GM10248 (cell line): ENCODE data around the gene STRADA.

Source experiments
- CTCF ChIA-PET: fragments of 300-600 bp; sonication (Branson Sonifier 250); formaldehyde crosslinking; extraction: SDS; loops from one replicate; lab custom pipeline; 2021; ENCODE audit warnings: antibody characterized with exemption; lab: Yijun Ruan, JAX
- POLR2A ChIA-PET: fragments of 350-650 bp; sonication (Branson Sonifier 250); formaldehyde crosslinking; extraction: SDS; loops from one replicate; lab custom pipeline; 2020; ENCODE audit warnings: antibody characterized with exemption; lab: Yijun Ruan, JAX
- DNase-seq: peaks from one replicate; pipeline ENCODE4 v3.0.0; 2012; ENCODE audit errors: extremely low spot score
- TF ChIP-seq, protein P1 (sequence below): IDR thresholded peaks from 2 replicates; pipeline ENCODE4 v1.5.1; 2012; ENCODE audit warnings: mild to moderate bottlenecking, low read depth; ENCODE audit errors: extremely low read depth, missing control alignments, control extremely low read depth

The STRADA gene

DNA sequence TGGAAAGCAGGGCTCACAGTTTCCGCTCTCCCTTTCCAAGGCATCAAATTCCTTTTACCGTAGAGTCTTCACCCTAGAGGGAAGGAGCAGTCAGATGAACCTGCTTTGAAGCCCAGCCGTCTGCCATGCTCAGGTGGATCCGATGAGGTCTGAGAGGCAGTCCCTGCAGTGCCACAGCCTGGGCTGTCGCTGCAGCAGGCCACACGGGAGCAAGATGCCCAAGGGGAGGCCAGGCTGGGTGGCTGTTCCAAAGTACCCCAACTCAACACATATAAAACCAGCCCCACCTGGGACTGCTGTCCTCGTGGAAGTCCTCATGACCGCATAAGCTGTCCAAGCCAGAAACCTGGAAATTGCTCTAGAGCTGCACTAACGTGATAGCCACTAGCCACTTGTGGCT, 36.8 kb downstream of the STRADA start:
- ChIA-PET CTCF (interaction anchor here (1.0 kb wide), 1 partner anchor 9 kb away, joined by 3 read pairs; no protein-coding TSS in a partner anchor), POLR2A (interaction anchor here (0.6 kb wide), 1 partner anchor 105 kb away, joined by 4 read pairs; no protein-coding TSS in a partner anchor)
- DNase-seq: no peak
- TF ChIP-seq, protein P1, sequence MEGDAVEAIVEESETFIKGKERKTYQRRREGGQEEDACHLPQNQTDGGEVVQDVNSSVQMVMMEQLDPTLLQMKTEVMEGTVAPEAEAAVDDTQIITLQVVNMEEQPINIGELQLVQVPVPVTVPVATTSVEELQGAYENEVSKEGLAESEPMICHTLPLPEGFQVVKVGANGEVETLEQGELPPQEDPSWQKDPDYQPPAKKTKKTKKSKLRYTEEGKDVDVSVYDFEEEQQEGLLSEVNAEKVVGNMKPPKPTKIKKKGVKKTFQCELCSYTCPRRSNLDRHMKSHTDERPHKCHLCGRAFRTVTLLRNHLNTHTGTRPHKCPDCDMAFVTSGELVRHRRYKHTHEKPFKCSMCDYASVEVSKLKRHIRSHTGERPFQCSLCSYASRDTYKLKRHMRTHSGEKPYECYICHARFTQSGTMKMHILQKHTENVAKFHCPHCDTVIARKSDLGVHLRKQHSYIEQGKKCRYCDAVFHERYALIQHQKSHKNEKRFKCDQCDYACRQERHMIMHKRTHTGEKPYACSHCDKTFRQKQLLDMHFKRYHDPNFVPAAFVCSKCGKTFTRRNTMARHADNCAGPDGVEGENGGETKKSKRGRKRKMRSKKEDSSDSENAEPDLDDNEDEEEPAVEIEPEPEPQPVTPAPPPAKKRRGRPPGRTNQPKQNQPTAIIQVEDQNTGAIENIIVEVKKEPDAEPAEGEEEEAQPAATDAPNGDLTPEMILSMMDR: no peak

DNA sequence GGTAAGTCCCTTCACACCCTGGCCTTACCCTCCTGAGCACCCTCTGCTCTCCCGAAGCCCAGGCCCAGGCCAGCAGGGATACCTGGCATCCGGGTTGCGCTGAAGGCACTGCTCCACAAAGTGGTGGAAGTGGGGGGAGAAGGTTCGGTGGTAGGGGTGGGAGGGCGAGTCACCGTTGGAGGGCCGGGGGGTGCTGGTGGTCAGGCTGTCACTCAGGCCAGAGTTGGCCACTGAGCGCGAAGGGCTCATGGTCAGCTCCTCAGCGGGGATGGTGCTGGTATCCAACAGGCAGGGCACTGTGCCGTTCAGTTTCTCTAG, 37.4 kb downstream of the STRADA start:
- POLR2A ChIA-PET: interaction anchor here (0.6 kb wide), 2 partner anchors 18 to 106 kb away, joined by 3 to 4 read pairs; no protein-coding TSS in a partner anchor
- TF ChIP-seq, protein P1: no peak
- no peak for DNase-seq
- CTCF ChIA-PET: no interaction called here

DNA sequence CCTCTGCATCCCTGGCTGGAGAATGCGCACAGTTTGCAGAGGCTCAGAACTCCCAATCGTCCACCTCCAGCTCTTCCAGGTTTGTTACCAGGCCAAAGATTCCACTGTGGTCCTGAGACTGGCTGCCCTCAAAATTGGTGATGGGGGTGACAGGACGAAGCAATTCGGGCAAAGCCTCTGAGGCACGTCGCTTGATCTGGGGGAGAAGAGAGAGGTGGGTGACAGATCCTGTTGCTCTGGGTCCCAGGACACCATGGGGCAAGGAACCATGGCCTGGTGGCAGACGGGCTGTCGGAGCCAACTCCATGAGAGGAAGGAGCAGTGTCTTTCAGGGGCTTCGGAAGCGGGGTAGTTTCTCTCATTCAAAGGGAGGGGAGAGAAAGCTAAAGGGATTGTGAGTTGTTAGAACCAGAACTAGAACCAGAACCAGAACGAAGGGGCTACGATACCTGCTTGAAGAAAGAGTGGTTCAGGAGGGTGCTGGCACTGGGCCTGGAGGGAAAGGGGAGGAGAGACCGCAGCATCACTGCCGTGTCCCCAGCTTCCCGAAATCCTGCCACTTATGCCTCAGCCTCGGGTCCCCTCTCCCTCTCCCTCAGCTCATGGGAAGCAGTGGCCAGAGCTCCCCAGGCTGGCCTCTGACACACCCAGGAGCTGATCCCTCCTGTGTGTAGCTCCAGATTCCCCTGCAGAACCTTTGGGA, 37.9 kb downstream of the STRADA start:
- DNase-seq: no peak
- ChIA-PET CTCF (interaction anchor here (1.0 kb wide), 1 partner anchor 18 kb away, joined by 3 read pairs; no protein-coding TSS in a partner anchor), POLR2A (interaction anchor here (0.6 kb wide), 1 partner anchor 18 kb away, joined by 3 read pairs; no protein-coding TSS in a partner anchor)
- TF ChIP-seq, protein P1: no peak

DNA sequence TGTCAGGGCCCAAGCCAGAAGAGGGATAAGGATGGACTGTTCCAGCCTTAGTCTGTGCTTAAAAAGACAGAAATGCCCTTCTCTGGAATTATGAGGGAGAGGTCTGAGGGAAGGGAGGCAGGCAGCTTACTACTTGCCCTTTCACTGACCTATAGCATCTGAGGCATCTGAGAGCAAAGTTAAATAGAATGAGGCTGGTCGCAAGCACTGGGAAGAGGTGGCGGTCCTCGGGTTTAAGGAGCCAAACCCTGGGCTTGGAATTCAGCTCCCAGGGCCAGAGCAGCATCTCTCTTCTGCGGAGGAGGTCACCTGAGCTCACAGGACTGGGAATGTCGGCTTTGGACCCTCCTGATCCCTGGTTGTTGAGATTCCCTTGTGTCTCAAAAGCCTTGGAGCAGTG, 38.6 kb downstream of the STRADA start:
- CTCF ChIA-PET: interaction anchor here (0.9 to 1.0 kb wide), 2 partner anchors 11 to 19 kb away, joined by 3 to 5 read pairs; no protein-coding TSS in a partner anchor
- DNase-seq: no peak
- TF ChIP-seq, protein P1: no peak
- POLR2A ChIA-PET: no interaction called here

DNA sequence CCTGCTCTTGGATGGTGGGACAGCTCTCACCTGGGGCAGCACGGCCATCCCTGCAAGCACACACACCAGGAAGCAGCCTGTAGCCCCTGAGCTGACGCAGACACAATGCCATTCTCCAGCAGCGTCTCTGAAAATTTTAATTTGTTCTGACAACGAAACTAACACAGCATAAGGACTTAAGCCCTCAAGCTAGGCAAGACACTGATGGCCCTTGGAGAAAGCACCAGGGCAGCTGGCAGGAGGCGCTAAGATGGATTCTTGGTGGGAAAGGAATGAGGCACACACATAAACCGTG, 38.9 kb downstream of the STRADA start:
- no peak for DNase-seq
- ChIA-PET CTCF (interaction anchor here (0.9 to 1.0 kb wide), 2 partner anchors 11 to 19 kb away, joined by 3 to 5 read pairs; no protein-coding TSS in a partner anchor), POLR2A (no interaction called here)
- TF ChIP-seq, protein P1: no peak

DNA sequence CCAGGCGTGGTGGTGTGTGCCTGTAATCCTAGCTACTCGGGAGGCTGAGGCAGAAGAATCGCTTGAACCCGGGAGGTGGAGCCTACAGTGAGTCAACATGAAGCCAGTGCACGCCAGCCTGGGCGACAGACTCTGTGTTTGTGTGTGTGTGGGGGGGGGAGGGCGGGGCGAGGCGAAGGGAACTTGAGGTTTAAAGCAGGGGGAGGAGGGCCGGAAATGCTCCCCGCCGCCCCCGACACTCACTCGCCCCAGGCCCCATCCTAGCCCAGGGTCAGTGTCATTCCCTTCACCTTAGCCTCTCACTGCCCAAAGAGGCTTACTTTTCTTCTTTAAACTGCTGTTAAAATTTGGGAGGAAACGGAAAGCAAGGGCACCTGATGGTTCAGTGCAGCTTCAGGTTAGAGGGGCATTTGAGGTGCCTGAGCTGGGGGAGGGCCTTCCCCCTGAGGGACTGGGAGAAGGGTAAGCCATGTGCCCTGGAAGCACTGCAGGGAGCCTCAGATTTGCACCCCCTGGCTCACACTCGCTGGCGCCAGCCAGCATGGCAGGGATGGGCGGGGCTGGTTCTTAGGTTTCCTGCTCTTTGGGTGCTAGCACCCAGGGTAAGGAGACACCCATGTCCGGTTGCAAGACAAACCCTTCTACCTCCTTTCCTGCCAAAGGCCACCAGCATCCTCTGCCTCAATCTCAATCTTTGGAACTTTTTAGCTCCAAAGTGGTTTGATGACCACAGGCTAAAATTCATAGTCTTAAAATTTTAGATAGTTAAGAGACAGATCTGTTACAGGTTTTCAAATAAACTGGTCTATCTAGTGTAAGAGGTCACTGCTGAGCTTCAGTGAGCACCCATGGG, 39.5 kb downstream of the STRADA start:
- peak; percentile 74 for DNase-seq
- TF ChIP-seq, protein P1: no peak
- ChIA-PET CTCF (interaction anchor here (0.9 to 1.7 kb wide), 8 partner anchors 8 to 277 kb away, joined by 3 to 5 read pairs (median 4); partner anchors contain the start of gene DDX42), POLR2A (interaction anchor here (0.6 to 0.9 kb wide), 2 partner anchors 8 to 1219 kb away, joined by 3 to 7 read pairs; no protein-coding TSS in a partner anchor)
